ENCODE results near the gene TTC8. TPM values are rescaled to one million over a fixed set of nuclear protein-coding genes. Genes with fewer than 3 reads are reported as not detected.

Gene TTC8
- total RNA-seq (2022; extraction: Qiagen RNA extraction) = 39.7 to 43.2 TPM (median 40.8 TPM) in 5 replicates

DNA sequence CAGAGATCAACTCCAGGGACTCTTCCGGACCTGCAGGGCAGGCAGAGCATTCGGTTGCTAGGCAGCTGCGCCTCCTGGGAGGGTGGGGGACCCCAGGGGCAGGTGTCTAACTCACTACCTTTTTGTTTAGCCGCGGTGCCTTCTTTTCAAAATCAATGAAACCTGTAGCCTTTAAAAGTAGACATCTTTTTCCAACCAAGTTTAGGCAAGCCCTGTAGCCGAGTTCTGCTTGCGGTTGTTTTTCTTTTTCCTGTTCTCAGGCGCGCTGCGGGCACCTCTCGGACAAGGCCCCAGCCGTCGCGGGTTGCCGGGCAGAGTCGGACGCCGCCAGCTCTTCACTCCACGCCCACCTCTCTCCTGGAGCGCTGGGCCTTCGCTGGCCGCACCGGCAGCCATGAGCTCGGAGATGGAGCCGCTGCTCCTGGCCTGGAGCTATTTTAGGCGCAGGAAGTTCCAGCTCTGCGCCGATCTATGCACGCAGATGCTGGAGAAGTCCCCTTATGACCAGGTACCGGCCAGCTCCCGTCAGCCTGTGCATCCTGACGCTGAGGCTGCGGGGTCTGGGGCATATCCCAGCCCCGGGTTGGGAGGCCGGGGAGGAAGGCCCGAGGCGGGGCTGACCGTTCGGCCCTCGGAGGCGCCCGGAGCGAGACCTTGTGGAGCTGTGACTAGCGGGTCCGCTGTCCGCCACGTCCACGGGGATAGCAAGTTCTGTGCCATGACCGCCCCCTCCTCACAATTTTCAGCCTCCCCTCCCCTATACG lies at the start of gene TTC8:
TSS of gene TTC8 (plus strand) at position 338 of the 764 bp plus-strand sequence. CDS start at position 395, 57 bp downstream.

DNA sequence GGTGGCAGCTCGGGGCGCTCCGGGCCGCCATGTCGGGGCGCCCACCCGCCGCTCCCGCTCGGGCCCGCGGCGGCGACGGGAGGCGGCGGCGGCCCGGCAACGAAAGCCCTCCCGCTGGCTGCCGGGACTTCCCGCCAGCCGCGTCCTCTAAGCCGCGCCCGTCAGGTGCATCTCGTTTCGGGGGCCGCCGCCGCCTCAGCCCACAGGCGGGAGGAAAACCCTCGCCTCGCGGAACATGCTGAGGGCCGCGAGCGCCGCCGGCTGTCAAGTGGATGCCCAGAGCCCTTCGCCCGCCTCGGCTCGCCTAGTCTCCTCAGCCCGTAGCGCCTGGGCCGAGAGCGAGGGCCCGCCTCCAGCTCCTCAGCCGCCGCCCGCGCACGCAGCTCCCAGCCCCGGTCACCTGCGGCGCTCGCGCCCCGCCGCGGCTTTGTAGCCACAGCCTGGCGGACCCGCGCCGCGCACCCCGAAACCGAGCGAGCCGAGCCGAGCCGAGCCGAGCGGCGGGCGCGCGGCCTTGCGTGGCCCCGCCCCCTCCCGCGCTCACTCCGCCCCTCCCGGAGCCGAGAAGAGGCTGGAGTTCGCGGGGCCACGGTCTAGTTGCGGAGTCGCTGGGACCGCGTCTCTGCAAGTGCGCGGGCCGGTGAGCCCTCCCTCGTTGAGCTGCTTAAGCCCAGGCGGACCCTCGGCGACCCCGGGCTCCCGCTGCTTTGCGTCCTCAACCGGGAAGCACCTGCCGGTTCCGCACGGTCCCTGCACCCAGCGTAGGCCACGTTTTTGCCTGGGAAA lies 31.8 kb upstream of the TTC8 start, which contains the start of gene EML5:
TSS of gene EML5 (minus strand) at position 481 of the 786 bp plus-strand sequence. CDS start at position 31, 450 bp downstream.

Other genes with a start within 250 kb of the TTC8 start
- gene EML5, start 31.7 kb upstream of the TTC8 start, total RNA-seq (2022; extraction: Qiagen RNA extraction) = 0.47 to 0.76 TPM (median 0.63 TPM) in 5 replicates

Data from A549 treated with CORT108297 at 1 μM for 4 hours (cell line).